H1 (cell line): Measurements from ENCODE around the gene ARMC6. TPM values are rescaled to one million over a fixed set of nuclear protein-coding genes. Genes with fewer than 3 reads are reported as not detected.

ENCODE experiments used
- ASH2L ChIP-seq: fragments of 200-600, 300-600 bp; sonication (generic); IDR thresholded peaks from one replicate; pipeline ENCODE4 v1.7.1; 2017; ENCODE audit warnings: low read length
- GTF2F1 ChIP-seq: IDR thresholded peaks from 2 replicates; pipeline ENCODE4 v1.6.1; 2012; ENCODE audit warnings: low read depth, low read length, improper control_type of control experiment, borderline replicate concordance
- JUN ChIP-seq: IDR thresholded peaks from 2 replicates; pipeline ENCODE4 v1.6.1; 2011; ENCODE audit warnings: low read depth, mild to moderate bottlenecking, improper control_type of control experiment, low read length
- POLR2AphosphoS5 ChIP-seq: IDR thresholded peaks from 2 replicates; pipeline ENCODE4 v1.6.1; 2011; ENCODE audit warnings: low read depth, low read length
- RNF2 ChIP-seq: fragments of 200-900, 300-1000 bp; sonication (generic); IDR thresholded peaks from 2 replicates; pipeline ENCODE4 v1.7.1; 2016; ENCODE audit warnings: borderline replicate concordance, low read depth, mild to moderate bottlenecking, antibody characterized with exemption, low read length; ENCODE audit not compliant: poor library complexity, severe bottlenecking; ENCODE audit errors: missing control alignments
- SIN3A ChIP-seq, 2 experiments: IDR thresholded peaks in 1 of 2; conservative IDR thresholded peaks in 1 of 2; 2 replicates each; pipeline ENCODE4 v1.6.1; 2011 to 2012; ENCODE audit warnings: low read length in 2 of 2, improper control_type of control experiment in 1 of 2, low read depth in 1 of 2, mild to moderate bottlenecking in 1 of 2
- polyA plus RNA-seq, 7 experiments: library from polyadenylated mRNA; depleted of rRNA in 3 of 7; stranded (reverse) in 5 of 7; unstranded in 2 of 7; fragments of >200 nt in 5 of 7; fragments of 200-250 nt in 2 of 7; gene quantifications; 1 replicate in 5 of 7; 2 replicates in 1 of 7; 4 replicates in 1 of 7; pipeline versions ENCODE4 v1.2.1 to v1.2.3, GENCODE V29; 2011 to 2013; ENCODE audit warnings: missing spikeins in 2 of 7, mixed read lengths in 2 of 7
- total RNA-seq: library from RNA; stranded (reverse); fragmentation: NEBNext Ultra II Directional; extraction: Animal tissue kit (Norgen Biotek cat#: 25700); gene quantifications from 2 replicates; pipeline ENCODE4 v1.2.1, GENCODE V29; 2021
- TF ChIP-seq, protein P1 (sequence below): fragments of 300-600 bp; sonication (generic); IDR thresholded peaks from 2 replicates; pipeline ENCODE4 v1.7.1; 2012; ENCODE audit warnings: low read length, moderate library complexity, mild to moderate bottlenecking, inconsistent platforms; ENCODE audit not compliant: insufficient replicate concordance

The ARMC6 gene
- total and polyA plus RNA-seq, 2 of the 8 experiments (the other 6 are each of a cell fraction or from before 2014, with no cell fraction given), result 67.1 to 68.3 TPM

DNA sequence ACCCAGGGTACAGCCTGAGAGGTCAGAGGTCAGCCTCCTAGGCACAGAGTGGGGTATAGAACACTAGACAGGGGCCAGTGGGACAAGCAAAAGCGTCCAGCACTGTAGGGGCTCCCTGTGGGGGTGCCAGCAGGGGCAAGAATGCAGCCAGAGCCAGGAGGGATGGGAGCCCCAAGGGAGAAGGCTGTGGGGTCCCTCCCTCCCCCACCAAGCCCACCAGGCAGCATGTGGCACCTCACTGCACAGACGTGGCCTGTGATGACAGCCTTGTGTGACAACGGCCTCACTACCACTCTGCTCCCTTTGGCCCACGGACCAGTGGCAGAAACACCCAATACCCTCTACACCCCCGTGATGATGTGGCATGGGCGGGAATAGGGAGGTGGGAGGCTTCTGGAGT lies 10.1 kb downstream of the ARMC6 start (continued):
- TF ChIP-seq, protein P1, sequence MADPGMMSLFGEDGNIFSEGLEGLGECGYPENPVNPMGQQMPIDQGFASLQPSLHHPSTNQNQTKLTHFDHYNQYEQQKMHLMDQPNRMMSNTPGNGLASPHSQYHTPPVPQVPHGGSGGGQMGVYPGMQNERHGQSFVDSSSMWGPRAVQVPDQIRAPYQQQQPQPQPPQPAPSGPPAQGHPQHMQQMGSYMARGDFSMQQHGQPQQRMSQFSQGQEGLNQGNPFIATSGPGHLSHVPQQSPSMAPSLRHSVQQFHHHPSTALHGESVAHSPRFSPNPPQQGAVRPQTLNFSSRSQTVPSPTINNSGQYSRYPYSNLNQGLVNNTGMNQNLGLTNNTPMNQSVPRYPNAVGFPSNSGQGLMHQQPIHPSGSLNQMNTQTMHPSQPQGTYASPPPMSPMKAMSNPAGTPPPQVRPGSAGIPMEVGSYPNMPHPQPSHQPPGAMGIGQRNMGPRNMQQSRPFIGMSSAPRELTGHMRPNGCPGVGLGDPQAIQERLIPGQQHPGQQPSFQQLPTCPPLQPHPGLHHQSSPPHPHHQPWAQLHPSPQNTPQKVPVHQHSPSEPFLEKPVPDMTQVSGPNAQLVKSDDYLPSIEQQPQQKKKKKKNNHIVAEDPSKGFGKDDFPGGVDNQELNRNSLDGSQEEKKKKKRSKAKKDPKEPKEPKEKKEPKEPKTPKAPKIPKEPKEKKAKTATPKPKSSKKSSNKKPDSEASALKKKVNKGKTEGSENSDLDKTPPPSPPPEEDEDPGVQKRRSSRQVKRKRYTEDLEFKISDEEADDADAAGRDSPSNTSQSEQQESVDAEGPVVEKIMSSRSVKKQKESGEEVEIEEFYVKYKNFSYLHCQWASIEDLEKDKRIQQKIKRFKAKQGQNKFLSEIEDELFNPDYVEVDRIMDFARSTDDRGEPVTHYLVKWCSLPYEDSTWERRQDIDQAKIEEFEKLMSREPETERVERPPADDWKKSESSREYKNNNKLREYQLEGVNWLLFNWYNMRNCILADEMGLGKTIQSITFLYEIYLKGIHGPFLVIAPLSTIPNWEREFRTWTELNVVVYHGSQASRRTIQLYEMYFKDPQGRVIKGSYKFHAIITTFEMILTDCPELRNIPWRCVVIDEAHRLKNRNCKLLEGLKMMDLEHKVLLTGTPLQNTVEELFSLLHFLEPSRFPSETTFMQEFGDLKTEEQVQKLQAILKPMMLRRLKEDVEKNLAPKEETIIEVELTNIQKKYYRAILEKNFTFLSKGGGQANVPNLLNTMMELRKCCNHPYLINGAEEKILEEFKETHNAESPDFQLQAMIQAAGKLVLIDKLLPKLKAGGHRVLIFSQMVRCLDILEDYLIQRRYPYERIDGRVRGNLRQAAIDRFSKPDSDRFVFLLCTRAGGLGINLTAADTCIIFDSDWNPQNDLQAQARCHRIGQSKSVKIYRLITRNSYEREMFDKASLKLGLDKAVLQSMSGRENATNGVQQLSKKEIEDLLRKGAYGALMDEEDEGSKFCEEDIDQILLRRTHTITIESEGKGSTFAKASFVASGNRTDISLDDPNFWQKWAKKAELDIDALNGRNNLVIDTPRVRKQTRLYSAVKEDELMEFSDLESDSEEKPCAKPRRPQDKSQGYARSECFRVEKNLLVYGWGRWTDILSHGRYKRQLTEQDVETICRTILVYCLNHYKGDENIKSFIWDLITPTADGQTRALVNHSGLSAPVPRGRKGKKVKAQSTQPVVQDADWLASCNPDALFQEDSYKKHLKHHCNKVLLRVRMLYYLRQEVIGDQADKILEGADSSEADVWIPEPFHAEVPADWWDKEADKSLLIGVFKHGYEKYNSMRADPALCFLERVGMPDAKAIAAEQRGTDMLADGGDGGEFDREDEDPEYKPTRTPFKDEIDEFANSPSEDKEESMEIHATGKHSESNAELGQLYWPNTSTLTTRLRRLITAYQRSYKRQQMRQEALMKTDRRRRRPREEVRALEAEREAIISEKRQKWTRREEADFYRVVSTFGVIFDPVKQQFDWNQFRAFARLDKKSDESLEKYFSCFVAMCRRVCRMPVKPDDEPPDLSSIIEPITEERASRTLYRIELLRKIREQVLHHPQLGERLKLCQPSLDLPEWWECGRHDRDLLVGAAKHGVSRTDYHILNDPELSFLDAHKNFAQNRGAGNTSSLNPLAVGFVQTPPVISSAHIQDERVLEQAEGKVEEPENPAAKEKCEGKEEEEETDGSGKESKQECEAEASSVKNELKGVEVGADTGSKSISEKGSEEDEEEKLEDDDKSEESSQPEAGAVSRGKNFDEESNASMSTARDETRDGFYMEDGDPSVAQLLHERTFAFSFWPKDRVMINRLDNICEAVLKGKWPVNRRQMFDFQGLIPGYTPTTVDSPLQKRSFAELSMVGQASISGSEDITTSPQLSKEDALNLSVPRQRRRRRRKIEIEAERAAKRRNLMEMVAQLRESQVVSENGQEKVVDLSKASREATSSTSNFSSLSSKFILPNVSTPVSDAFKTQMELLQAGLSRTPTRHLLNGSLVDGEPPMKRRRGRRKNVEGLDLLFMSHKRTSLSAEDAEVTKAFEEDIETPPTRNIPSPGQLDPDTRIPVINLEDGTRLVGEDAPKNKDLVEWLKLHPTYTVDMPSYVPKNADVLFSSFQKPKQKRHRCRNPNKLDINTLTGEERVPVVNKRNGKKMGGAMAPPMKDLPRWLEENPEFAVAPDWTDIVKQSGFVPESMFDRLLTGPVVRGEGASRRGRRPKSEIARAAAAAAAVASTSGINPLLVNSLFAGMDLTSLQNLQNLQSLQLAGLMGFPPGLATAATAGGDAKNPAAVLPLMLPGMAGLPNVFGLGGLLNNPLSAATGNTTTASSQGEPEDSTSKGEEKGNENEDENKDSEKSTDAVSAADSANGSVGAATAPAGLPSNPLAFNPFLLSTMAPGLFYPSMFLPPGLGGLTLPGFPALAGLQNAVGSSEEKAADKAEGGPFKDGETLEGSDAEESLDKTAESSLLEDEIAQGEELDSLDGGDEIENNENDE, result no peak
- TF ChIP-seq RNF2 (no peak), ASH2L (no peak), SIN3A (conservative IDR thresholded peaks at IDR 0.05 in 1 of 2, IDR thresholded peaks at IDR 0.05 in 1 of 2; ENCODE audit: low read depth in 1 of 2, low read length in 2 of 2) (no peak), GTF2F1 (no peak), POLR2AphosphoS5 (no peak), JUN (no peak)
